Astrocyte (in vitro differentiated cells and primary cell): ENCODE data around the gene PLXND1. TPM values are rescaled to one million over a fixed set of nuclear protein-coding genes. Genes with fewer than 3 reads are reported as not detected.

ENCODE experiments used
- DNase-seq: peaks from one replicate; pipeline ENCODE4 v3.0.0-alpha.2; 2010; ENCODE audit warnings: low read depth
- FAIRE-seq: peaks from 2 replicates; lab custom pipeline; 2011; peaks lifted over from hg19 to GRCh38; lab: Jason Lieb, UNC
- H2AFZ ChIP-seq: 2 replicates; pipeline ENCODE4 v1.6.0; 2012; ENCODE audit warnings: low read depth, low read length, inconsistent platforms
- H3K27ac ChIP-seq: 2 replicates; pipeline ENCODE4 v1.5.1; 2011; ENCODE audit warnings: low read depth, low read length, inconsistent platforms
- H3K27me3 ChIP-seq: 2 replicates; pipeline ENCODE4 v1.6.0; 2011; ENCODE audit warnings: low read length, inconsistent platforms; ENCODE audit not compliant: insufficient read depth
- H3K36me3 ChIP-seq: 2 replicates; pipeline ENCODE4 v1.5.1; 2011; ENCODE audit warnings: low read length, inconsistent platforms; ENCODE audit not compliant: insufficient read depth
- H3K4me1 ChIP-seq: 2 replicates; pipeline ENCODE4 v1.5.1; 2011; ENCODE audit warnings: low read length, inconsistent platforms; ENCODE audit not compliant: insufficient read depth
- H3K4me2 ChIP-seq: 2 replicates; pipeline ENCODE4 v1.6.0; 2012; ENCODE audit warnings: low read length, inconsistent platforms
- H3K4me3 ChIP-seq: 2 replicates; pipeline ENCODE4 v1.5.1; 2011; ENCODE audit warnings: low read depth, mild to moderate bottlenecking, low read length, inconsistent platforms; ENCODE audit not compliant: insufficient read depth
- H3K79me2 ChIP-seq: 2 replicates; pipeline ENCODE4 v1.6.0; 2012; ENCODE audit warnings: mild to moderate bottlenecking, low read length, inconsistent platforms; ENCODE audit not compliant: insufficient read depth
- H3K9ac ChIP-seq: 2 replicates; pipeline ENCODE4 v1.6.0; 2012; ENCODE audit warnings: mild to moderate bottlenecking, low read length, inconsistent platforms
- H3K9me3 ChIP-seq: 2 replicates; pipeline ENCODE4 v1.5.1; 2012; ENCODE audit warnings: low read depth, mild to moderate bottlenecking, low read length, inconsistent platforms; ENCODE audit not compliant: insufficient read depth
- H4K20me1 ChIP-seq: 2 replicates; pipeline ENCODE4 v1.6.0; 2012; ENCODE audit warnings: low read length, inconsistent platforms; ENCODE audit not compliant: insufficient read depth
- H3K27ac Mint-ChIP-seq: one replicate; pipeline ENCODE4 v1.8.0; 2021; ENCODE audit warnings: mild to moderate bottlenecking, mixed read lengths; ENCODE audit not compliant: unreplicated experiment
- H3K27me3 Mint-ChIP-seq: one replicate; pipeline ENCODE4 v1.8.0; 2021; ENCODE audit warnings: low read depth, mixed read lengths; ENCODE audit not compliant: unreplicated experiment
- H3K36me3 Mint-ChIP-seq: one replicate; pipeline ENCODE4 v1.8.0; 2021; ENCODE audit warnings: low read depth, mixed read lengths; ENCODE audit not compliant: unreplicated experiment
- H3K4me1 Mint-ChIP-seq: one replicate; pipeline ENCODE4 v1.8.0; 2021; ENCODE audit warnings: low read depth, mixed read lengths; ENCODE audit not compliant: unreplicated experiment
- H3K4me3 Mint-ChIP-seq: one replicate; pipeline ENCODE4 v1.8.0; 2021; ENCODE audit warnings: mild to moderate bottlenecking, moderate library complexity, mixed read lengths; ENCODE audit not compliant: unreplicated experiment
- H3K9me3 Mint-ChIP-seq: one replicate; pipeline ENCODE4 v1.8.0; 2021; ENCODE audit warnings: mild to moderate bottlenecking, mixed read lengths; ENCODE audit not compliant: unreplicated experiment
- EZH2 ChIP-seq: IDR thresholded peaks from 2 replicates; pipeline ENCODE4 v1.6.1; 2012; ENCODE audit warnings: mild to moderate bottlenecking, low read length, inconsistent platforms; ENCODE audit not compliant: insufficient read depth
- total RNA-seq: library from RNA; stranded (reverse); gene quantifications from 2 replicates; pipeline ENCODE4 v1.2.1, GENCODE V29; 2021
- TF ChIP-seq, protein P1 (sequence below): IDR thresholded peaks from 2 replicates; pipeline ENCODE4 v1.5.1; 2011; ENCODE audit warnings: low read depth, mild to moderate bottlenecking, inconsistent platforms, low read length, moderate library complexity; ENCODE audit not compliant: insufficient read depth

The PLXND1 gene
- total RNA-seq, 1 donor from 2014 or later: 184 TPM

DNA sequence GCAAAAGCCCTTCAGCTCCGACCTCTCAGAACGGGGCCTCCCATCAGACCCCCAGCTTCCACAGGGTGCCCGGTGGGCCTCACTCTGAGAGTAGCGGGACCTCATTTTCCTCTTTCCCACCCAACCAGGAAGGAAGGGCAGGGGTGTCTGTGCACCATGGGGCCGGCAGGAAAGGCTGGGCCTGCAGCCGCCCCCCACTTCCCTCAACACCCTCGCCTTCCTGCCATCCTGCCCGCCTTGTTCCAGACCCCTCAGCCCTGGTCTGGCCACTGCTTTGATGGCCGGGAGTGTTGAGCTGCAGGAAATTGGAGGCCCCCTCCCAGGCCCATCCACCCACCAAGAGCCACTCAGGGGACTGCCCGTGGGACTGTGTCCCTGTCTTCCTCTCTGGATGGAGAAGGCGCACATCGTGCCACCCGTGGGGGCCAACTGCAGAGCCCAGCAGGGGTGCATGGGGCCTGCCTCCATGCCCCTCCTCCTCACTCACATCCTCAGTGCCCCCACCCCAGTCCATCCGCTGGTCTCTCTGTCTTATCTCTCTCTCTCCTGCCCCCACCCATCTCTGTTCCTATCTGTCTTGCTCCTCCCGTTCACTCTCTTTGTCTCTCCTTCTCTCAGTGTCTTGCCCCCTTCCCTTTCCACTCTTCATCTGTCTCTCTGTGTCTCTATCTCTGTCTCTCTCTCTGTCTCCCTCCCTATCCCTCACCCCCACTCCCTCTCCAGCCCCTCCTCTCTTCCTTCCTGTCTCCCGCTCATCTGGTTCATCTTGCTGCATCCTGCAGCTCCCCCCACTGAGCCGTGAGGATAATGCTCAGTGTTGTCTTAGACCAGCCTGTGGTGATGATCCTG is 1.8 kb upstream of the PLXND1 start:
- Histone ChIP-seq H3K9ac (no peak overlapping the region), H3K27me3 (no peaks in the 10 kb centered on the region), H2AFZ (peak overlapping the region; percentile 36), H3K4me2 (peak overlapping the region; percentile 48), H3K36me3 (no peaks in the 10 kb centered on the region), H3K4me3 (no peak overlapping the region), H3K4me1 (peaks cover 75% of the 10 kb centered on the region), H4K20me1 (peaks cover 21% of the 10 kb centered on the region), H3K27ac (no peak overlapping the region), H3K79me2 (peaks cover 29% of the 10 kb centered on the region), H3K9me3 (no peaks in the 10 kb centered on the region)
- Mint-ChIP-seq H3K27ac (peak overlapping the region; percentile 68), H3K27me3 (no peaks in the 10 kb centered on the region), H3K9me3 (no peaks in the 10 kb centered on the region), H3K4me1 (peaks cover 42% of the 10 kb centered on the region), H3K4me3 (peak overlapping the region; percentile 50), H3K36me3 (no peaks in the 10 kb centered on the region)
- TF ChIP-seq, protein P1, sequence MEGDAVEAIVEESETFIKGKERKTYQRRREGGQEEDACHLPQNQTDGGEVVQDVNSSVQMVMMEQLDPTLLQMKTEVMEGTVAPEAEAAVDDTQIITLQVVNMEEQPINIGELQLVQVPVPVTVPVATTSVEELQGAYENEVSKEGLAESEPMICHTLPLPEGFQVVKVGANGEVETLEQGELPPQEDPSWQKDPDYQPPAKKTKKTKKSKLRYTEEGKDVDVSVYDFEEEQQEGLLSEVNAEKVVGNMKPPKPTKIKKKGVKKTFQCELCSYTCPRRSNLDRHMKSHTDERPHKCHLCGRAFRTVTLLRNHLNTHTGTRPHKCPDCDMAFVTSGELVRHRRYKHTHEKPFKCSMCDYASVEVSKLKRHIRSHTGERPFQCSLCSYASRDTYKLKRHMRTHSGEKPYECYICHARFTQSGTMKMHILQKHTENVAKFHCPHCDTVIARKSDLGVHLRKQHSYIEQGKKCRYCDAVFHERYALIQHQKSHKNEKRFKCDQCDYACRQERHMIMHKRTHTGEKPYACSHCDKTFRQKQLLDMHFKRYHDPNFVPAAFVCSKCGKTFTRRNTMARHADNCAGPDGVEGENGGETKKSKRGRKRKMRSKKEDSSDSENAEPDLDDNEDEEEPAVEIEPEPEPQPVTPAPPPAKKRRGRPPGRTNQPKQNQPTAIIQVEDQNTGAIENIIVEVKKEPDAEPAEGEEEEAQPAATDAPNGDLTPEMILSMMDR: no peak
- no peak for TF ChIP-seq EZH2
- FAIRE-seq (no peak), DNase-seq (no peak)

DNA sequence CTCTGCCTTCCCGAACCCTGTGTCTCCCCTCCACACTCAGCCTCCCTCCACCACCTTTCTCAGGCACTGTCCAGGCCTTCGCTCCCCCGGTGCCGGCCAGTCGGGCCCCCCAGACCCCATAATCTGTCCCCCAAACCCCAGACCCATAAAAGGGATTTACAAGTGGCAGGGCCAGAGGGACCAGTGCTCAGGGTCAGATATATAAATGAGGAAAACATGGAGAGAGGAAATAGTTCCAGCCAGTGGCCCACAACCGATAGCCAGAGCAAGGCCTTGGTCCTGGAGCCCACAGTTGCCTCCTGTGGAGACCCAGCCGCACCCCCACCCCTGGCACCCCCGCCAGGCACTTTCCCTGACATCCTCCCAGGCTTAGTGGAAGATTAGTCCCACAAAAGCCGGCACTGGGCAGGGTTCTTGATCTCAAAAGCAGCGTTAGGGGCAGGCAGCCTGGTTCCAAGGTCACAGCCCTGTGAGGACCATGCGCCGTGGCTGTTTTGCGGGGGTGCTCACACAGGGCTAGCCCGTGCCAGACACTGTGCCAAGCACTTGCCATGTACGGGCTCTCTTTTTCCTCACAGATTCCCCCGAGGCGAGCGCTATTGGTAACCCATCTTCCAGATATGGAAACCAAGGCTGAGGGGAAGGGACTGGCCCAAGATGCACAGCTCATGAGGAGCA is 1.1 kb upstream of the PLXND1 start:
- Mint-ChIP-seq H3K4me3 (peak overlapping the region; percentile 88), H3K27me3 (no peaks in the 10 kb centered on the region), H3K27ac (peak overlapping the region; percentile 88), H3K36me3 (no peaks in the 10 kb centered on the region), H3K9me3 (no peaks in the 10 kb centered on the region), H3K4me1 (peaks cover 49% of the 10 kb centered on the region)
- TF ChIP-seq, protein P1: no peak
- TF ChIP-seq EZH2: no peak
- H3K4me3 ChIP-seq: peak overlapping the region; percentile 43
- H3K36me3 ChIP-seq: no peaks in the 10 kb centered on the region
- H3K9me3 ChIP-seq: no peaks in the 10 kb centered on the region
- DNase-seq: no peak
- peaks cover 28% of the 10 kb centered on the region for H4K20me1 ChIP-seq
- FAIRE-seq: no peak
- H3K4me2 ChIP-seq: peak overlapping the region; percentile 93
- H3K27me3 ChIP-seq: no peaks in the 10 kb centered on the region
- H3K4me1 ChIP-seq: peaks cover 74% of the 10 kb centered on the region
- peak overlapping the region; percentile 81 for H3K9ac ChIP-seq
- H2AFZ ChIP-seq: peak overlapping the region; percentile 72
- H3K27ac ChIP-seq: peak overlapping the region; percentile 48
- peaks cover 36% of the 10 kb centered on the region for H3K79me2 ChIP-seq
